ENCODE results near the gene PHPT1.
"Not testable (repeated sequence)": the region's sequence is repeated elsewhere in the genome, so short reads cannot be mapped to it uniquely, and the experiment has no call there.

PHPT1 gene

DNA sequence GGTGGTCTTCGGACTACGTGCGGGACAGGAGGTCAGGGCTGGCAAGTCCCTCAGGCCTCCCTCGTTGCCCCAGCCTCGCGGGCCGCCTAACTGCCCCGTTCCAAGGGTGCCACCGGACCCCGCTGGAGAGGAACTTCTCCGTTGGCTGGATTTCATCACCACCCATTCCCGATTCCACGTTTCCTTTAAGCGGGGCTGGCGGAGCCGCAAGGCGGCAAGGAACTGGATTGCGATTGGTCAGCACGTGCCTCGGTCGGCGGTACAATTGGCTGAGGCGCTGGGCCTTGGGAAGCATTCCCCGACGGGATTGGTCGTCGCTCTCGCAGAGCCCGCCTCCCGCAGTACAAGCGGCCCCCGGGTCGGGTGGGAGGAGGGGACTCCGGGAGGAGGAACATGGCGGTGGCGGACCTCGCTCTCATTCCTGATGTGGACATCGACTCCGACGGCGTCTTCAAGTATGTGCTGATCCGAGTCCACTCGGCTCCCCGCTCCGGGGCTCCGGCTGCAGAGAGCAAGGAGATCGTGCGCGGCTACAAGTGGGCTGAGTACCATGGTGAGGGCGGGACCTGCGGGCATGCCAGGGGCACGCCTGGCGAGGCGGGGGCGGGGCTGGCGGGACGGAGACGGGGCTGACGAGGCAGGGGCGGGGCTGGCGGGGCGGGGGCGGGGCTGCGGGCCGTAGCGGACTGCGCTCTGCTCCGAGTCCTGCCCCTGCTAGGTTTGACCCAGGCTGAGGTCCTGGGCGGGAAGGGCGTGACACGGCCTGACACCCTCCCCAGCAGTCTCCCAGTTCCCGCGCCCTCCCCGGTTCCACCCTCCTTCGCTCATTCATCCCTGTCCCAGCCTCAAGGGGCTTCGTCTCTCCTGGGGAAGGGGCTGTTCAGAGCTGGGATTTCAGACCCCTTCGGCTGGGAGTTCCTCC lies at the start of gene PHPT1:
PHPT1 (plus strand) TSS at position 372 of the 922 bp plus-strand sequence; CDS start at position 394, 22 bp downstream.
- DNase-seq: peak; percentile 97

GRCh38 chr9:136799854-136800657 lies 49.2 kb upstream of the PHPT1 start:
- DNase-seq: peak; percentile 82

DNA sequence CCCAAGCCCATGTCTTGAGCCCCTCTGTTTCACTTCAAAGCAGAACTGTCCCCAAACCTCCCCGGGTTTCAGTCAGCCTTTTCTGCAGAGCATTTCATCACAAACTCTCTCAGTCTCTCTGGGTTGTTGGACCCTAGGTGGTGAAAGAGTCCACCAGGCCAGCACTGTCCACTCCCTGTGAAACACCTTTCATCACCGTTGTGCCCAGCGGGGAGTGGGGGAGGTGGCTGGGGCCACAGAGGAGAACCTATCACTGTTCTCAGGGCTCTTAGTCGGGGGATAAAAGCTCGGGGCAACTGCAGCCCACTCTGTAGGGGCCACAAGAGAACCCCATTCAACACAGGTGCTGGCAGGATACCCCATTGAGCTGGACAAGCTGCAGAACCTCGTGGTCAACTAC lies 46.9 kb upstream of the PHPT1 start:
- no peak for DNase-seq

GRCh38 chr9:136803009-136803550 lies 46.1 kb upstream of the PHPT1 start:
- DNase-seq: not testable (repeated sequence)

DNA sequence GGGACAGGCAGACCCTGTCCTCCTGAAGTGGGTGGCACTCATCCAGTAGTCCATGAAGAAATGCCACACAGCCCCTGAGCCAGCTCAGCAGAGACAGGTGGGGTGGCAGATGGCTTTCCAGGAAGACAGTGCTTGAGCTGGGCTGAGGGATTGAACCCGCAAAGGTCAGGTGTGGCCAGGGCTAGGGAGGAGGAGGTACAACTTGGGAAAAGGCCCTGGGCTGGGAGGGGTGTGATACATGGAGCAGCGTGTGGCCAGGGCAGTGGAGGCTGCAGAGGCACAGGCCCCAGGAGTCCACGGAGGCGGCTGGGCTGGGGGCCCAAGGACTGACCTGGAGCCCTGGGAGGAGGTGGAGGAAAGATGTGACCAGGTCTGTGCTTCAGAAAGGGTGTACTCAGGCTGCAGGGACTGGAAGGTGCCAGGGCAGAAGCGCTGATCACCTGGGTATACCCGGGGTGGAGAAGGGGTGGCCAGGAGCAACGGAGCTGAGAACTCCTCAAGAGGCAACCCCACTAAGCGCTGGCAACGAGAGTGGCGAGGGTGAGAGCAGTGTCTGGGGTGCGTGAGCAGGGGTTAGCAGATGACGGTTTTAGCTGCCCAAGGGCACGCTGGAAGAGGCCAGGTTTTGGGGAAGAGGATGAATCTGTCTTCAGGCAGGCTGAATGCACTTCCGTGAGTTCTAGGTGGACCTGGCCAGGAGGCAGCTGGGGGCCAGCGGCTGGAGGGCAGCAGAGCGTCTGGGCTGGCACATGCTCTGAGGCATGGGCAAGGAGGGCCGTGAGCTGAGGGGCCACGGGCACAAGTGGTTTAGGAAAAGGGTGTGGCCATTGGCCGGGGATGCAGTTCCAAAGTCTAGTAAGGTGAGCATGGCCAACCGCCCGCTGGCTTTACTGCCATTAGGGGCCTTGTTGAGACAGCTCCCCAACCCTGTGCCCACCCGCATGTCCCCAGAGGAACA lies 45.4 kb upstream of the PHPT1 start:
- no peak for DNase-seq

GRCh38 chr9:136804509-136805206 lies 44.6 kb upstream of the PHPT1 start:
- no peak for DNase-seq

- no peak for DNase-seq
Observed at GRCh38 chr9:136805207-136805740, 43.9 kb upstream of the PHPT1 start.

DNA sequence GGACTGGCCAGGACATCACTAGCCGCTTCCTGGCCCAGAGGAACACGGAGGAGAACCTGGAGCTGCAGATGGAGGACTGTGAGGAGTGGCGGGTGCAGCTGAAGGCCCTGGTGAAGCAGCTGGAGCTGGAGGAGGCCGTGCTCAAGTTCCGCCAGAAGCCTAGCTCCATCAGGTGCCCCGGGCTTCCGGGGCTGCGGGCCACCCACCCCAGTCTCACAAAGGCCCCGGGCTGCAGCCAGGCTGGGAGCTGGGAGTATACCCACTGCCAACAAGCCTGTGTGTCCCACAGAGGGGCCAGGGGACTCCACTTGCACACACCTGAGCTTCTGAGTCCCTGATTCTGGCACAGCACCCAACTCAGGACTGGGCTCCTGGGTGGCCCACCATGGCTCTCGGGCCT lies 43.1 kb upstream of the PHPT1 start:
- no peak for DNase-seq

DNA sequence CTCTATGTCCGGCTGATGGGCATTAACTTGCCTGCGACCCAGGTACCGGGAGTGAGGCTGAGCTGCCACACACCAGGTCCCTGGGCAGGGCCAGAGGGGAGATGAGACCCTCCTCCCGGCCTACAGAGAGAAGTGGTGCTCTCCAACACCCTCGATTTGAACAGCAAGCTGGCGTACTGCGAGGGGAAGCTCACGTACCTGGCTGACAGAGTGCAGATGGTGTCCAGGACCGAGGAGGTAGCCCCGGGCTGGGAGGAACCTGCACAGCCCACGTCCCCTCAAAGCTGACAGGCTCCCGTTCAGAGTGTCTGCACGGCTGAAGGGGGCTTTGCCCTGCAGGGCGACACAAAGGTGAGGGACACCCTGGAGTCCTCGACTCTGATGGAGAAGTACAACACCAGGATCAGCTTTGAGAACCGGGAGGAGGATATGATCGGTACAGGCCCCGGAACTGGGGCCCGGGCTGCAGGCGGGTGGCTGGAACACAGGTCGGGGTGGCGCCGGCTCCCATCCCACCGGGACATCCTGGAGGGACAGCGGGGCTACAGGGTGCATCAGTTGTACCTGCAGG lies 42.5 kb upstream of the PHPT1 start:
- DNase-seq: no peak

GRCh38 chr9:136807281-136808074 lies 41.7 kb upstream of the PHPT1 start, which contains the start of gene RABL6:
Gene RABL6 (plus strand): TSS chr9:136807948. CDS start chr9:136808197, 249 bp downstream.
- DNase-seq: peak; percentile 79

DNA sequence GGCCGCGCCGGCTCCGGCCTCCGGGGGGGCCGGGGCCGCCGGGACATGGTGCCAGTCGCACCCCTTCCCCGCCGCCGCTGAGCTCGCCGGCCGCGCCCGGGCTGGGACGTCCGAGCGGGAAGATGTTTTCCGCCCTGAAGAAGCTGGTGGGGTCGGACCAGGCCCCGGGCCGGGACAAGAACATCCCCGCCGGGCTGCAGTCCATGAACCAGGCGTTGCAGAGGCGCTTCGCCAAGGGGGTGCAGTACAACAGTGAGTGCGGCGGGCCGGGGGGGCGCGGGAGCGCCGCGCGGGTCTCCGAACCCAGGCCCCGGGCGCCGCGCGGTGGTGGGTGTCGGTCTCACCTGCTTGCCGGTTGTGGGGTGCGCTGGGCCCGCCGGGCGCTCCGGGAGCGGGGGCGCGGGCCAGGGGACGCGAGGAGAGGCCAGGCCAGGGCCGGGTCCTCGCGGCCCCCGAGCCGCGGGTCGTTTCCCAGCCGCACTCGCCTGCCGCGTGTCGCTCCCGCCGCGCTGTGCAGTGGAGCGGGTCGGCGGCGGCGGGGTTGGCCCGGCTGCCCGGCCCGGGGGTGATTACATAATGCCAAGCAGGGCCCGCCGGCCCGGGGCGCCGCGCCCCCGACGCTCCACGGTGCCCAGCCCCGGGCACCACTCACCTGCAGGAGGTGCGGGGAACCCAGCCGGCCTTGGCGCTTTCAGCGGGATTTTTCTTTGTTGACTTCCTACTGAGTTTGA lies 41.0 kb upstream of the PHPT1 start:
- DNase-seq: peak; percentile 33

GRCh38 chr9:136808806-136809158 lies 40.4 kb upstream of the PHPT1 start:
- DNase-seq: no peak

GRCh38 chr9:136814725-136815421 lies 34.3 kb upstream of the PHPT1 start:
- DNase-seq: no peak

GRCh38 chr9:136815422-136815782 lies 33.8 kb upstream of the PHPT1 start:
- DNase-seq: no peak

GRCh38 chr9:136820971-136821825 lies 28.0 kb upstream of the PHPT1 start:
- DNase-seq: no peak

DNA sequence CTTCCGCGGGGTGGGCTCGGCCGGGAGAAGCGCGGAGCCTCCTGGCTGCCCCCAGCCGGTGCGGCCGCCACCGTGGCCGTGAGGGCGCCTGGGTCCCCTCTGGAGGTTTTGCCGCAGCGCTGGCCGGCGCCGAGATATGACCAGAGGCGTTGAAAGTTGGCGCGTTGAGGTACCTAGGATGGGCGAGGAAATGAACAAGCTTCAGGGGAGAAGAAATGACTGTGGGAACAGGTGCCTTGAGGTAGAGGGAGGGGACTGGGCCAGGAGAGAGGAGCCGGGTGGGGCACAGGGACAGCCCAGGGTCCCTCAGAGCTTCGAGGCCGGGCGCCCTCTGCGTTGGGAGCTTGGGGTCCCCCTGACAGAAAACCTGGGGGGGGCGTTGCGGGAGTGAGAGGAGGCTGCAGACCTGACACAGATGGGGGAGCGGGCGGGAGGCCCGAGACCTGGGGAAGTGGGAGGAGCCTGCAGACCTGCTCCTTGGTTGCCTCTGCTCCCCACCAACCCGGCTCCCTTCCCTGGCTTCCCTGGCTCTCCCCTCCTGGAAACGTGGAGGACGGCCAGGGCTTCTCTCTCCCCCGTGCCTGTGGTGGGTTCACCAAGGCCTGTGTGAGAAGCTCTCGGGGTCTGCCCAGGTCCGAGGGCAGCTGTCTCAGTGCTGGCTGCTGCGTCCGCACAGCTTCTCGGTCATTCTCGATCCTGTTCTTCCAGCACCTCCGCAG lies 27.2 kb upstream of the PHPT1 start:
- DNase-seq: no peak
